GM18519 (cell line): ENCODE measurements around the gene FGF12.

Source experiments
- ATAC-seq: cut with Tn5 transposase; IDR thresholded peaks from one replicate; pipeline ENCODE4 v1.9.1; 2021; ENCODE audit warnings: mild to moderate bottlenecking, moderate library complexity; ENCODE audit not compliant: unreplicated experiment, low FRiP score

The FGF12 gene

GRCh38 chr3:192366916-192367315 is 360.4 kb downstream of the FGF12 start:
- ATAC-seq = no peak

GRCh38 chr3:192365571-192365970 is 361.8 kb downstream of the FGF12 start:
- no peak for ATAC-seq

GRCh38 chr3:192364316-192364715 is 363.0 kb downstream of the FGF12 start:
- no peak for ATAC-seq

GRCh38 chr3:192354687-192355086 is 372.7 kb downstream of the FGF12 start:
- no peak for ATAC-seq

- ATAC-seq = no peak
Observed at GRCh38 chr3:192352142-192352541, 375.2 kb downstream of the FGF12 start.

GRCh38 chr3:192351441-192351840 is 375.9 kb downstream of the FGF12 start:
- ATAC-seq = no peak

- ATAC-seq = no peak
Observed at GRCh38 chr3:192340031-192340430, 387.3 kb downstream of the FGF12 start.

GRCh38 chr3:192339214-192339613 is 388.1 kb downstream of the FGF12 start:
- no peak for ATAC-seq

- ATAC-seq = no peak
Observed at GRCh38 chr3:192336286-192336685, 391.1 kb downstream of the FGF12 start.

GRCh38 chr3:192332386-192333291 is 394.7 kb downstream of the FGF12 start:
- no peak for ATAC-seq

GRCh38 chr3:192331749-192332385 is 395.5 kb downstream of the FGF12 start:
- ATAC-seq = no peak

GRCh38 chr3:192326656-192327055 is 400.7 kb downstream of the FGF12 start:
- ATAC-seq = no peak

- no peak for ATAC-seq
Observed at GRCh38 chr3:192317564-192317963, 409.8 kb downstream of the FGF12 start.

- no peak for ATAC-seq
Observed at GRCh38 chr3:192313605-192314004, 413.7 kb downstream of the FGF12 start.

- ATAC-seq = no peak
Observed at GRCh38 chr3:192307631-192308030, 419.7 kb downstream of the FGF12 start.

GRCh38 chr3:192303235-192303634 is 424.1 kb downstream of the FGF12 start:
- ATAC-seq = no peak

- ATAC-seq = no peak
Observed at GRCh38 chr3:192302721-192303120, 424.6 kb downstream of the FGF12 start.

- no peak for ATAC-seq
Observed at GRCh38 chr3:192299921-192300320, 427.4 kb downstream of the FGF12 start.

GRCh38 chr3:192296845-192297244 is 430.5 kb downstream of the FGF12 start:
- no peak for ATAC-seq

GRCh38 chr3:192284443-192285072 is 442.8 kb downstream of the FGF12 start:
- ATAC-seq = no peak

- ATAC-seq = no peak
Observed at GRCh38 chr3:192281207-192281880, 446.0 kb downstream of the FGF12 start.
